Loucy (cell line): Measurements from ENCODE around the gene MAP3K7CL.

Source experiments
- H2AFZ ChIP-seq: fragments of 200-600 bp; sonication (generic); 2 replicates; pipeline ENCODE4 v1.6.0; 2016; ENCODE audit warnings: antibody characterized with exemption, mild to moderate bottlenecking, low read length, moderate library complexity
- H3F3A ChIP-seq: fragments of 200-600 bp; 2 replicates; pipeline ENCODE4 v1.6.0; 2016; ENCODE audit warnings: antibody characterized with exemption, low read depth, mild to moderate bottlenecking
- H3K27me3 ChIP-seq: fragments of 200-600 bp; sonication (generic); 2 replicates; pipeline ENCODE4 v1.6.1; 2014; ENCODE audit warnings: low read length, mild to moderate bottlenecking; ENCODE audit not compliant: insufficient read depth, poor library complexity, severe bottlenecking
- H3K36me3 ChIP-seq: fragments of 200-600 bp; sonication (generic); 2 replicates; pipeline ENCODE4 v1.6.1; 2016; ENCODE audit warnings: low read length; ENCODE audit not compliant: insufficient read depth
- H3K4me1 ChIP-seq: fragments of 200-600 bp; sonication (generic); 2 replicates; pipeline ENCODE4 v1.5.1; 2014; ENCODE audit warnings: low read length, mild to moderate bottlenecking; ENCODE audit not compliant: insufficient read depth, poor library complexity, severe bottlenecking
- H3K4me2 ChIP-seq: fragments of 200-600 bp; sonication (generic); 2 replicates; pipeline ENCODE4 v1.6.0; 2014; ENCODE audit warnings: antibody characterized with exemption, low read length, low read depth, mild to moderate bottlenecking; ENCODE audit not compliant: poor library complexity, severe bottlenecking
- H3K4me3 ChIP-seq: fragments of 200-600 bp; sonication (generic); 2 replicates; pipeline ENCODE4 v1.5.1; 2014; ENCODE audit warnings: low read length, mild to moderate bottlenecking, mixed read lengths; ENCODE audit not compliant: poor library complexity, severe bottlenecking
- H3K79me2 ChIP-seq: fragments of 200-600 bp; sonication (generic); 2 replicates; pipeline ENCODE4 v1.6.1; 2014; ENCODE audit warnings: low read length; ENCODE audit not compliant: insufficient read depth
- H3K9ac ChIP-seq: fragments of 200-600 bp; sonication (generic); 2 replicates; pipeline ENCODE4 v1.6.0; 2014; ENCODE audit warnings: mild to moderate bottlenecking, low read depth, low read length, moderate library complexity; ENCODE audit not compliant: poor library complexity, severe bottlenecking
- H3K9me2 ChIP-seq: fragments of 200-600 bp; sonication (generic); replicated peaks from 2 replicates; pipeline ENCODE4 v1.6.1; 2016; ENCODE audit warnings: low read depth, low read length, mixed read lengths
- H3K9me3 ChIP-seq: fragments of 200-600 bp; sonication (generic); 2 replicates; pipeline ENCODE4 v1.6.1; 2014; ENCODE audit warnings: mild to moderate bottlenecking, antibody characterized with exemption, low read length, low read depth; ENCODE audit not compliant: insufficient read depth
- H4K20me1 ChIP-seq: fragments of 200-600 bp; sonication (generic); 2 replicates; pipeline ENCODE4 v1.6.0; 2014; ENCODE audit warnings: antibody characterized with exemption, low read length, mild to moderate bottlenecking; ENCODE audit not compliant: insufficient read depth, poor library complexity, severe bottlenecking
- CTCF ChIP-seq: fragments of 200-600 bp; sonication (generic); conservative IDR thresholded peaks from 2 replicates; pipeline ENCODE4 v1.5.1; 2014; ENCODE audit warnings: mild to moderate bottlenecking, antibody characterized with exemption, low read length
- EZH2phosphoT487 ChIP-seq: fragments of 200-600 bp; IDR thresholded peaks from 2 replicates; pipeline ENCODE4 v1.6.1; 2018; ENCODE audit warnings: antibody characterized with exemption, mild to moderate bottlenecking, moderate library complexity, borderline replicate concordance

MAP3K7CL gene

GRCh38 chr21:29145852-29146453 lies 15.5 kb downstream of the MAP3K7CL start:
- no peak overlapping the region for H3K4me3 ChIP-seq
- H3K4me2 ChIP-seq, result no peak overlapping the region
- H3K9me3 ChIP-seq, result no peaks in the 10 kb centered on the region
- no peaks in the 10 kb centered on the region for H3K9me2 ChIP-seq
- no peak overlapping the region for H3K9ac ChIP-seq
- H3K36me3 ChIP-seq, result no peaks in the 10 kb centered on the region
- H3K27me3 ChIP-seq, result no peaks in the 10 kb centered on the region
- no peaks in the 10 kb centered on the region for H3F3A ChIP-seq
- no peaks in the 10 kb centered on the region for H3K79me2 ChIP-seq
- TF ChIP-seq EZH2phosphoT487 (no peak), CTCF (no peak)
- H2AFZ ChIP-seq, result no peak overlapping the region
- no peaks in the 10 kb centered on the region for H3K4me1 ChIP-seq
- H4K20me1 ChIP-seq, result no peaks in the 10 kb centered on the region

GRCh38 chr21:29146726-29147125 lies 16.3 kb downstream of the MAP3K7CL start:
- TF ChIP-seq EZH2phosphoT487 (no peak), CTCF (no peak)
- Histone ChIP-seq H3K27me3 (no peaks in the 10 kb centered on the region), H3K4me3 (no peak overlapping the region), H3K9me3 (no peaks in the 10 kb centered on the region), H3K79me2 (no peaks in the 10 kb centered on the region), H3K9me2 (no peaks in the 10 kb centered on the region), H3K9ac (no peak overlapping the region), H2AFZ (no peak overlapping the region), H4K20me1 (no peaks in the 10 kb centered on the region), H3K36me3 (no peaks in the 10 kb centered on the region), H3F3A (no peaks in the 10 kb centered on the region), H3K4me1 (no peaks in the 10 kb centered on the region), H3K4me2 (no peak overlapping the region)

- Histone ChIP-seq H3K79me2 (no peaks in the 10 kb centered on the region), H3K4me1 (no peaks in the 10 kb centered on the region), H3K27me3 (no peaks in the 10 kb centered on the region), H3K9me3 (no peaks in the 10 kb centered on the region), H3K4me2 (no peak overlapping the region), H3F3A (no peaks in the 10 kb centered on the region), H4K20me1 (no peaks in the 10 kb centered on the region), H3K9ac (no peak overlapping the region), H3K36me3 (no peaks in the 10 kb centered on the region), H3K4me3 (no peak overlapping the region), H2AFZ (no peak overlapping the region), H3K9me2 (no peaks in the 10 kb centered on the region)
- TF ChIP-seq CTCF, result no peak
- TF ChIP-seq EZH2phosphoT487, result no peak
Measured at GRCh38 chr21:29148530-29148929, 18.1 kb downstream of the MAP3K7CL start.
